GM12892 (cell line): ENCODE results near the gene KAT7.

ENCODE experiments used
- POLR2A ChIP-seq: IDR thresholded peaks from 2 replicates; pipeline ENCODE4 v1.6.1; 2011; ENCODE audit warnings: low read depth, low read length, control low read depth
- POLR2AphosphoS5 ChIP-seq: IDR thresholded peaks from 2 replicates; pipeline ENCODE4 v1.6.1; 2011; ENCODE audit warnings: low read depth, low read length, control low read depth
- TAF1 ChIP-seq: IDR thresholded peaks from 2 replicates; pipeline ENCODE4 v1.6.1; 2011; ENCODE audit warnings: low read depth, mild to moderate bottlenecking, control low read depth, low read length, borderline replicate concordance

DNA sequence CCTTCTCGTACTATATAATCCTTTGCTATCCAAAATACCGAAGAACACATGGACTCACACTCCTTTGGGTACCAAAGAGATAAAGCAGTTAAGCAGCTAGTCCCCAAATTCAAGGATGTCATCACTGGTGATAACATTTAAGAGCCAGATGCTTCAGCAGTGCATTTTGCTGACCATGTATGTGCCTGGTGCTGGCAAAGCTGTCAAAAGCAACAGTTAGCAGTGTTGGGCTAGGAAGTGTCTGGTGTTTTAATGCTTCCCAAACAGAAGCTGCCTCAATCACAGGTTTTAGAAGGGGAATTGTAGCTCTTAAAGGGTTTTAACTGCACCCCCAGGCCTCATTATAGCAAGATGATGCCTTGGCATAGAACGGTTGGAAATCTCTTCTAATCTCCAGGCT, 29.3 kb upstream of the KAT7 start:
- no peak for TF ChIP-seq POLR2A
- TF ChIP-seq POLR2AphosphoS5, result no peak
- no peak for TF ChIP-seq TAF1
